Measurements from ENCODE around the gene MED20. TPM values are rescaled to one million over a fixed set of nuclear protein-coding genes. Genes with fewer than 3 reads are reported as not detected.

MED20 gene
- total RNA-seq, 8 experiments from 2014 or later: 12.4 to 24.3 (median 19.9) TPM

DNA sequence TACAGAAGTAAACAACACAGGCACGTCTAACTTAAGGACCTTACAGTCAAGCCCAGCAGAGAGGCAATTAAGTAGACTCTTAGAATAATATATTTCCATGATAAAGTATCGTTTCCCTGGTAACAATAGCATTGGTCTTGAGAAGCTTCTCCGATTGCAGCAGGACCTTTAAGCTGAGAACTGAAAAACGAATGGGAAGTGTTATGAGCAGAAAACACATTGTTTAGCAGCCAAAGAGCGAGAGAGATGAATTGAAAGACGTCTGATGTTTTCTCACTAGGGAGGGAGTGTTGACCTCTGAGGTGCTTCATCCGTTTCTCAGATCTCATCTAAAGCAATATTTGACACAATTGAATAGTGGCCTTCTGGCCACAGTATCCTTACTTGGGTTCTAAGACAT, 1.2 kb upstream of the MED20 start:
- ATAC-seq (replicated peaks in 6 of 8): no peak
- Histone ChIP-seq H3K27ac (no peak overlapping the region), H3K4me3 (peak overlapping the region; percentile 78 to 99 (median 89)), H3K4me1 (replicated peaks in 1 of 2) (peaks cover 15 to 20% of the 10 kb centered on the region in 2 donors)
- in situ Hi-C loops (cut with MboI; ENCODE audit: low pct_unique_long_range_greater_than_20kb in 2 of 9, low sequenced_read_pairs in 9 of 9, unreplicated experiment in 9 of 9): loop anchor here in 2 of 9 experiments (10.0 to 25.0 kb wide), 2 partner anchors 127 to 135 kb away; partner anchors contain the start of genes FRS3 (in 1 of the 2), PRICKLE4 (in 1 of the 2) and TOMM6 (in 1 of the 2)
- WGBS, 10 experiments: 0 to 13% (median 3%) methylated on average over 1 to 7 of the region's 7 CpGs; no CpG with 5 or more reads in 1 of the 10 experiments

GRCh38 chr6:41921712-41921998, 716 bp upstream of the MED20 start:
- WGBS, 10 experiments: 0 to 3% (median 0%) methylated on average over 2 to 8 of the region's 20 CpGs; no CpG with 5 or more reads in 6 of the 10 experiments
- ATAC-seq (replicated peaks in 6 of 8): peak; percentile 10 to 35 (median 27)
- Histone ChIP-seq H3K4me1 (replicated peaks in 1 of 2) (peaks cover 15 to 20% of the 10 kb centered on the region in 2 donors), H3K27ac (peak overlapping the region; percentile 98 to 99), H3K4me3 (peak overlapping the region; percentile 78 to 99 (median 89))
- in situ Hi-C loops (cut with MboI; ENCODE audit: low pct_unique_long_range_greater_than_20kb in 2 of 9, low sequenced_read_pairs in 9 of 9, unreplicated experiment in 9 of 9): loop anchor here in 2 of 9 experiments (10.0 to 25.0 kb wide), 2 partner anchors 127 to 134 kb away; partner anchors contain the start of genes FRS3 (in 1 of the 2), PRICKLE4 (in 1 of the 2) and TOMM6 (in 1 of the 2)

GRCh38 chr6:41917528-41917927, 3.4 kb downstream of the MED20 start:
- Histone ChIP-seq H3K27ac (no peak overlapping the region), H3K4me3 (no peak overlapping the region), H3K4me1 (replicated peaks in 1 of 2) (peaks cover 12 to 15% of the 10 kb centered on the region in 2 donors)
- peak in 2 of 8 experiments; percentile 41 to 47 for ATAC-seq (replicated peaks in 6 of 8)
- WGBS, 10 experiments: 4 to 92% (median 60%) methylated on average over 1 to 4 of the region's 4 CpGs; no CpG with 5 or more reads in 1 of the 10 experiments
- in situ Hi-C loops (cut with MboI; ENCODE audit: low pct_unique_long_range_greater_than_20kb in 2 of 9, low sequenced_read_pairs in 9 of 9, unreplicated experiment in 9 of 9): loop anchor here in 1 of 9 experiments (25.0 kb wide), 1 partner anchor 130 kb away; the partner anchor contains the start of genes FRS3, PRICKLE4 and TOMM6

GRCh38 chr6:41914869-41915530, 5.9 kb downstream of the MED20 start:
- no peak overlapping the region for H3K4me3 ChIP-seq
- 93% methylated on average over 3 to 4 of the region's 4 CpGs; no CpG with 5 or more reads in 8 of the 10 experiments for WGBS, 10 experiments
- ATAC-seq (replicated peaks in 6 of 8): no peak
- no peak overlapping the region for H3K27ac ChIP-seq
- H3K4me1 ChIP-seq (replicated peaks in 1 of 2): peaks cover 6 to 7% of the 10 kb centered on the region in 2 donors
- in situ Hi-C loops (cut with MboI; ENCODE audit: low pct_unique_long_range_greater_than_20kb in 2 of 9, low sequenced_read_pairs in 9 of 9, unreplicated experiment in 9 of 9): loop anchor here in 1 of 9 experiments (25.0 kb wide), 1 partner anchor 128 kb away; the partner anchor contains the start of genes FRS3, PRICKLE4 and TOMM6

DNA sequence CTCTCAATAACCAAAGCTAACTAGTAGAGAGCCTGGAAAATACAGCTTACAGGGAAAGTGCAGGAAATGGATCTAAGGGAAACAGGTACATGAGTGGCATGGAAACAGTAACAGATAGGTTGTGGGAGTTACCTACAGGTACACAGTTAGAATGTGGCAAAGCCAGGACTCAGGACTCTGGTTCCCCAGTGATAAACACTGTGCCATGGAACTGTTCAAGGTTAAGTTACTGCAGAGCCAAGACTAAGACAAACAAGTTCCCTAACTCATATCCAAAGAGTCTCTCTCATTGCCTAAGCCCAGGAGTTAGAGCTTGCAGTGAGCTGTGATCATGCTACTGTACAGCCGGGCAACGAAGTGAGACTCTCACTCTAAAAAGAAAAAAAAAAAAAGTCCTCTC, 6.6 kb downstream of the MED20 start:
- H3K4me3 ChIP-seq: no peak overlapping the region
- WGBS, 10 experiments: 80 to 100% (median 92%) methylated on average over 1 to 2 of the region's 2 CpGs; no CpG with 5 or more reads in 4 of the 10 experiments
- peaks cover 0 to under 1% of the 10 kb centered on the region in 2 donors for H3K4me1 ChIP-seq (replicated peaks in 1 of 2)
- in situ Hi-C loops (cut with MboI; ENCODE audit: low pct_unique_long_range_greater_than_20kb in 2 of 9, low sequenced_read_pairs in 9 of 9, unreplicated experiment in 9 of 9): loop anchor here in 1 of 9 experiments (25.0 kb wide), 1 partner anchor 127 kb away; the partner anchor contains the start of genes FRS3, PRICKLE4 and TOMM6
- no peak overlapping the region for H3K27ac ChIP-seq
- no peak for ATAC-seq (replicated peaks in 6 of 8)

GRCh38 chr6:41909727-41910126, 11.2 kb downstream of the MED20 start:
- in situ Hi-C loops (cut with MboI; ENCODE audit: low pct_unique_long_range_greater_than_20kb in 2 of 9, low sequenced_read_pairs in 9 of 9, unreplicated experiment in 9 of 9): loop anchor here in 1 of 9 experiments (25.0 kb wide), 1 partner anchor 122 kb away; the partner anchor contains the start of genes FRS3, PRICKLE4 and TOMM6
- WGBS, 10 experiments: 83 to 100% (median 100%) methylated on average over 1 of the region's 1 CpG; no CpG with 5 or more reads in 4 of the 10 experiments
- no peak for ATAC-seq (replicated peaks in 6 of 8)
- Histone ChIP-seq H3K4me1 (replicated peaks in 1 of 2) (no peaks in the 10 kb centered on the region), H3K27ac (no peak overlapping the region), H3K4me3 (no peak overlapping the region)

DNA sequence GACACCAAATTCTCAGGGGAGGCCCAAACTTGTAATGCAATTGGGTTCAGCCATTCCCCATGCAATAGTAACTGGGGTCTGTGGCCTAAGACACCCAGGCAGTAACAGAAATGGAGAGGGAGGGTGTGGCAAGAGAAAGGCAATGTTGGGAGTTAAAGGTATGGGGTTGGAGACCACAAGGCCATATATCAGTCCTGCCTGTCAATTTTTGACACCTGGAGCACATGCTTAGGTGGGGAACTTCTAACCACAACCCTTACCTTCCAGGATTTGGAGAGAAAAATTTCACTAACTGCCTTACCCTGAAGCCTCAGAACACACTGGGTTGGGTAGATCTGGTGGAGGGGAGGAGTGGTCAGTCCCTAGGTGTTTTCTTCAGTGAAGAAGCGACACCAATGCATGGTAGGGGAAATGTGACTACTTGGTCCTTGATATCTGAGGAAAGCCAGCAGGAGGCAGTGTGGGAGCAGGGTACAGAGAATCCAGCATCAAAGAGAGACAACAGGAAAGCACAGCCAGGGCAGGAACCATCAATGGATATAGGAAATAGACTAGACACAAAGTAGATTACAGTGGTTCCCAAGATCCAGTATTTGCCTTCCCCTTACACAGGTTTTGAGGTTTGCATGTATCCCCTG, 18.9 kb downstream of the MED20 start:
- no peaks in the 10 kb centered on the region for H3K4me1 ChIP-seq (replicated peaks in 1 of 2)
- in situ Hi-C loops (cut with MboI; ENCODE audit: low pct_unique_long_range_greater_than_20kb in 2 of 9, low sequenced_read_pairs in 9 of 9, unreplicated experiment in 9 of 9): loop anchor here in 1 of 9 experiments (25.0 kb wide), 1 partner anchor 115 kb away; the partner anchor contains the start of genes FRS3, PRICKLE4 and TOMM6
- H3K4me3 ChIP-seq: no peak overlapping the region
- 100% methylated on average over 1 of the region's 1 CpG; no CpG with 5 or more reads in 5 of the 10 experiments for WGBS, 10 experiments
- no peak for ATAC-seq (replicated peaks in 6 of 8)
- H3K27ac ChIP-seq: no peak overlapping the region

GRCh38 chr6:41900861-41901260, 20.1 kb downstream of the MED20 start:
- no peaks in the 10 kb centered on the region for H3K4me1 ChIP-seq (replicated peaks in 1 of 2)
- WGBS, 10 experiments: 67 to 100% (median 71%) methylated on average over 1 of the region's 1 CpG; no CpG with 5 or more reads in 1 of the 10 experiments
- H3K4me3 ChIP-seq: no peak overlapping the region
- no peak for ATAC-seq (replicated peaks in 6 of 8)
- in situ Hi-C loops (cut with MboI; ENCODE audit: low pct_unique_long_range_greater_than_20kb in 2 of 9, low sequenced_read_pairs in 9 of 9, unreplicated experiment in 9 of 9): loop anchor here in 1 of 9 experiments (25.0 kb wide), 1 partner anchor 114 kb away; the partner anchor contains the start of genes FRS3, PRICKLE4 and TOMM6
- no peak overlapping the region for H3K27ac ChIP-seq

DNA sequence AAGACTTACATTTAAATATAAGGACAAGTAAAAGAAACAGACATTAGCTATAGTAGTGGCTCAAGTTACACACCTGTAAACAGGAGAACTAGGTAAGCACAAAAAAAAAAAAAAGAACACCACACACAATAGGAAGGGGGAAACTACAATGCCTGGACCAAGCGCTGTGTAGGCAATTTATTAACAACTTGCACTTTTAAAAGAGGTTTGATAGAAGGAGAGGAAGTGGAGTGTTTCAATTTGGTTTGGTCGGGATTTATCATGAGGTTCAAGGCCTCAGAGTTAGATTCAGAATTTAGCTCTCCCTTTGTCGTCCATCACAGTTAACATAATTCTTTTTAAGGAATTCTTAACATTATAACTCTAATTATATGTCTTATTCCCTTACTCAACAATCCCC, 24.7 kb downstream of the MED20 start:
- in situ Hi-C loops (cut with MboI; ENCODE audit: low pct_unique_long_range_greater_than_20kb in 2 of 9, low sequenced_read_pairs in 9 of 9, unreplicated experiment in 9 of 9): no loop called here
- Histone ChIP-seq H3K4me1 (replicated peaks in 1 of 2) (peaks cover 3 to 20% of the 10 kb centered on the region in 2 donors), H3K27ac (no peak overlapping the region), H3K4me3 (peak overlapping the region in 3 of 5 donors; percentile 61 to 90 (median 63))
- no peak for ATAC-seq (replicated peaks in 6 of 8)
- WGBS, 10 experiments: 40 to 100% (median 69%) methylated on average over 1 to 3 of the region's 3 CpGs; no CpG with 5 or more reads in 2 of the 10 experiments

- Histone ChIP-seq H3K27ac (peak within 1 kb of the TSS; percentile 79 to 93), H3K4me3 (peak within 1 kb of the TSS; percentile 61 to 90 (median 72)), H3K4me1 (replicated peaks in 1 of 2) (peaks cover 3 to 20% of the 10 kb centered on the region in 2 donors)
- in situ Hi-C loops (cut with MboI; ENCODE audit: low pct_unique_long_range_greater_than_20kb in 2 of 9, low sequenced_read_pairs in 9 of 9, unreplicated experiment in 9 of 9): no loop called here
- 0 to 8% (median 3%) methylated on average over 1 to 22 of the region's 55 CpGs; no CpG with 5 or more reads in 1 of the 10 experiments for WGBS, 10 experiments
- peak; percentile 86 to 94 (median 90) for ATAC-seq (replicated peaks in 6 of 8)
These were observed 25.4 kb downstream of the MED20 start, which contains the start of gene USP49 for GRCh38 chr6:41895300-41896233. Gene USP49, minus strand, starts transcription at chr6:41895375. Its CDS starts 88,392 bp downstream, at chr6:41806983.

- Histone ChIP-seq H3K4me1 (replicated peaks in 1 of 2) (peaks cover 3 to 20% of the 10 kb centered on the region in 2 donors), H3K27ac (peak overlapping the region; percentile 79 to 93), H3K4me3 (peak overlapping the region; percentile 61 to 90 (median 72))
- WGBS, 10 experiments: 0 to 18% (median 3%) methylated on average over 1 to 8 of the region's 56 CpGs; no CpG with 5 or more reads in 3 of the 10 experiments
- in situ Hi-C loops (cut with MboI; ENCODE audit: low pct_unique_long_range_greater_than_20kb in 2 of 9, low sequenced_read_pairs in 9 of 9, unreplicated experiment in 9 of 9): no loop called here
- ATAC-seq (replicated peaks in 6 of 8): peak; percentile 21 to 85 (median 82)
These were observed 26.3 kb downstream of the MED20 start for GRCh38 chr6:41894366-41895299.

All from motor neuron (in vitro differentiated cells).